Measurements from ENCODE around the gene DPYSL5.

The DPYSL5 gene

DNA sequence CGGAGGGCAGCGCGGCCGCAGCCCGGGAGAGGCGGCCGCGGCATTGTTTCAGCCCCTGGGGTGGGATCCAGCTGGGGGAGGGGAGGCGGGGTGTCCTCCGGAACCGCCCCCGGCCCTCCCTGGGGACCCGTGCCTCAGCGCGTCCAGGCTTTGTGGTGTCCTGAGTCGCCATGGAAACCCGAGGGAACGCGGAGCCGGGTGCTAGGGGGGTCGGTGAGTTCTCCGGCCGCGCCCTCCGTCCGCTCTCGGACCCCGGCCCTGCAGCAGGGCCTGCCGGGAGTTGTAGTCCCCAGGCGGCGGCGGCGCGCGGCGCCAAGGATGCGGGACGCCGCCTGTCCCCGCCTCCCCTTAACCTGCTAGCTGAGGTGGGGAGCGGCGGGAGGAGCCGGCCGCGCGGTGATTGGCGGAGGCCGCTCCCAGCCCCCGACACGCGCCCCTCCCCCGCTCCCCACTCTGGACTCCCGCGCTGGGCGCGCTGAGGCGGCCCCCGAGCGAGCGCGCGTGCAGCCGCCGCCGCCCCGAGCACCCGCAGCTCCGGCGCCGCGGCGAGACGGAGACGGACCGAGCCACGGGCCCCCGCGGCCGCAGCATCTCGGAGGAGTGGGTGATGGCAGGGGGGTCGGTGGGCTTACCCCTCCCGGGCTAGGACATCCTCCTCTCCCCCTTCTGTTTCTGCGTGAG is at the start of gene DPYSL5:
DPYSL5 (plus strand) TSS at position 478 of the 681 bp plus-strand sequence. CDS start 50,368 bp downstream, outside the sequence.
- Histone ChIP-seq H3K9me3 (ENCODE audit: severe bottlenecking) (no peaks in the 10 kb centered on the region), H3K27ac (peak within 1 kb of the TSS; percentile 89), H3K27me3 (ENCODE audit: insufficient read depth, low read depth, severe bottlenecking) (peaks cover 3% of the 10 kb centered on the region), H3K4me3 (ENCODE audit: low read depth, low read length) (peak within 1 kb of the TSS; percentile 91), H3K36me3 (peaks cover 3% of the 10 kb centered on the region; the same call in 1 of the 2 replicates)
- TF ChIP-seq, protein P1, sequence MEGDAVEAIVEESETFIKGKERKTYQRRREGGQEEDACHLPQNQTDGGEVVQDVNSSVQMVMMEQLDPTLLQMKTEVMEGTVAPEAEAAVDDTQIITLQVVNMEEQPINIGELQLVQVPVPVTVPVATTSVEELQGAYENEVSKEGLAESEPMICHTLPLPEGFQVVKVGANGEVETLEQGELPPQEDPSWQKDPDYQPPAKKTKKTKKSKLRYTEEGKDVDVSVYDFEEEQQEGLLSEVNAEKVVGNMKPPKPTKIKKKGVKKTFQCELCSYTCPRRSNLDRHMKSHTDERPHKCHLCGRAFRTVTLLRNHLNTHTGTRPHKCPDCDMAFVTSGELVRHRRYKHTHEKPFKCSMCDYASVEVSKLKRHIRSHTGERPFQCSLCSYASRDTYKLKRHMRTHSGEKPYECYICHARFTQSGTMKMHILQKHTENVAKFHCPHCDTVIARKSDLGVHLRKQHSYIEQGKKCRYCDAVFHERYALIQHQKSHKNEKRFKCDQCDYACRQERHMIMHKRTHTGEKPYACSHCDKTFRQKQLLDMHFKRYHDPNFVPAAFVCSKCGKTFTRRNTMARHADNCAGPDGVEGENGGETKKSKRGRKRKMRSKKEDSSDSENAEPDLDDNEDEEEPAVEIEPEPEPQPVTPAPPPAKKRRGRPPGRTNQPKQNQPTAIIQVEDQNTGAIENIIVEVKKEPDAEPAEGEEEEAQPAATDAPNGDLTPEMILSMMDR (IDR thresholded peaks at IDR 0.05; ENCODE audit: low read depth, low read length), result no peak
- peak; percentile 96 for DNase-seq

GRCh38 chr2:26801328-26801727 is 46.6 kb upstream of the DPYSL5 start:
- Histone ChIP-seq H3K36me3 (peaks cover 25% of the 10 kb centered on the region), H3K4me3 (ENCODE audit: low read depth, low read length) (no peak overlapping the region), H3K27ac (no peak overlapping the region), H3K9me3 (ENCODE audit: severe bottlenecking) (no peaks in the 10 kb centered on the region), H3K27me3 (ENCODE audit: insufficient read depth, low read depth, severe bottlenecking) (no peaks in the 10 kb centered on the region)
- no peak for DNase-seq
- TF ChIP-seq, protein P1 (IDR thresholded peaks at IDR 0.05; ENCODE audit: low read depth, low read length), result no peak

- Histone ChIP-seq H3K36me3 (peaks cover 25% of the 10 kb centered on the region), H3K27ac (no peak overlapping the region), H3K27me3 (ENCODE audit: insufficient read depth, low read depth, severe bottlenecking) (no peaks in the 10 kb centered on the region), H3K9me3 (ENCODE audit: severe bottlenecking) (no peaks in the 10 kb centered on the region), H3K4me3 (ENCODE audit: low read depth, low read length) (no peak overlapping the region)
- TF ChIP-seq, protein P1 (IDR thresholded peaks at IDR 0.05; ENCODE audit: low read depth, low read length), result no peak
- no peak for DNase-seq
These were observed 46.1 kb upstream of the DPYSL5 start for GRCh38 chr2:26801796-26802195.

DNA sequence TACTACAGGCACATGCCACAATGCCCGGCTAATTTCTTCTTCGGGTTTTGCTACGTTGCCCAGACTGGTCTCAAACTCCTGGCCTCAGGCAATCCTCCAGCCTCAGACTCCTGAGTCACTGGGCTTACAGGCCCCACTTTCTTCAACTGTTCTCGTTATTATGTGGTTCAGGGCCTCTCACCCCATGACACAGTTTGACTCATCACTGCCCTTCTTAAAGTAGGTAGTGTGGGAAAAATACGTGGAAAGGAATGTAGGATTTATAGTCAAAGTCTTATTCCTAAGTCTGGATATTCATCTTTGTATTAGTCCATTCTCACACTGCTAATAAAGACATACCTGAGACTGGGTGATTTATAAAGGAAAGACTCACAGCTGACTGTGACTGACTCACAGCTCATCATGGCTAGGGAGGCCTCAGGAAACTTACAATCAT is 42.7 kb upstream of the DPYSL5 start:
- no peak for DNase-seq
- Histone ChIP-seq H3K27ac (no peak overlapping the region), H3K9me3 (ENCODE audit: severe bottlenecking) (no peaks in the 10 kb centered on the region), H3K27me3 (ENCODE audit: insufficient read depth, low read depth, severe bottlenecking) (no peaks in the 10 kb centered on the region), H3K36me3 (peaks cover 9% of the 10 kb centered on the region), H3K4me3 (ENCODE audit: low read depth, low read length) (no peak overlapping the region)
- TF ChIP-seq, protein P1 (IDR thresholded peaks at IDR 0.05; ENCODE audit: low read depth, low read length), result no peak

DNA sequence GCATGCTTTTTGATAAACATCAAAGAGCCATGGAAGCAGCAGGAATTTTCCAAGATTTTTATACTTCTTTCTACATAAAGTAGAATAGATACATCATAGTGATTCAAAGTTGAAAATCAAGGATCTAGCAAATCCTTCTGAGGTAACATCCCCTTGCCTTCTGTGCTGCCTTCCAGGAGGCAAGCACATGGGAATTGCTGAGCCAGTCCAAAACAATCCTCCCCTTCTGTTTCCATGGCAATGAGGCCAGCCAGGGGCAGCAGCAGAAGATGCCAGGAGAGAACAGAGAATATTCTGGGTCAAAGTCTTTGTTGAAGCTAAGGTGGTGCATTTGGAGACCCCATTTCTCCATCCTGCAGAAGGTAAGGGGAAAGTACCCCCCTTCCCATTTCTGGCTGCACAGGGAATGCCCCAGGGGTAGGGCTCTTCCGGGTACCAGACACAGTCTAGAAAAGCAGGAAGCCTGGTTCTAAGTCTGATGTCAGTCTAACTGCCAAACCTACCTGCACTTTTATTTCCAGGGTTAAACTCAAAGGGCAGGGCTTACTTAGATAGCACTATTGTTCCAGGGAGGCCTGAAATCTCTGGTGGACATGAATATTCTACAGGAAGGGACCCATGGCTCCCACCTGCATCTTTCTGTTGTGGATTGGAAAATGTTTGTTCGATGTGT is 40.0 kb upstream of the DPYSL5 start:
- TF ChIP-seq, protein P1 (IDR thresholded peaks at IDR 0.05; ENCODE audit: low read depth, low read length), result no peak
- H3K27ac ChIP-seq, result no peak overlapping the region
- H3K4me3 ChIP-seq (ENCODE audit: low read depth, low read length), result no peak overlapping the region
- no peaks in the 10 kb centered on the region for H3K9me3 ChIP-seq (ENCODE audit: severe bottlenecking)
- H3K36me3 ChIP-seq, result no peaks in the 10 kb centered on the region
- H3K27me3 ChIP-seq (ENCODE audit: insufficient read depth, low read depth, severe bottlenecking), result no peaks in the 10 kb centered on the region
- DNase-seq, result no peak
